ENCODE results near the gene NEK7.

DNA sequence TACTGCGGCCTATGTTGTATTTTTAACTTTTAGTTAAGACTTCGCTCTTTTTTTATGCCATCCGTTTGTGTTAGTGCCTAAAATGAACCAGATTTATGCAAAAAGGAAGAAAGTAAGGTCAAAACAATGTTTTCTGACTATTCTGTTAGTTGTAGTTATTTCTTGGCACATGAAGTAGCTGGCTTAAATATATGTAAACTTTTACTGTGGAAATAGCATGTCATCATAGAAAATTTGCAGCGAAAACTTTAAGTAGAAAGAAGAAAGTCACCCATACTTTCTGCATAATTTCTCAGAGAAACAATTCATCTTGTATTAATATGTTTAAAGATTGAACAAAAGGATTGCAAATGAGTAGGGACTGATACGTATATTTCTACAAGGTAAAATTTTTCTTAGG, 106.4 kb downstream of the NEK7 start:
- TF ChIP-seq, protein P1, sequence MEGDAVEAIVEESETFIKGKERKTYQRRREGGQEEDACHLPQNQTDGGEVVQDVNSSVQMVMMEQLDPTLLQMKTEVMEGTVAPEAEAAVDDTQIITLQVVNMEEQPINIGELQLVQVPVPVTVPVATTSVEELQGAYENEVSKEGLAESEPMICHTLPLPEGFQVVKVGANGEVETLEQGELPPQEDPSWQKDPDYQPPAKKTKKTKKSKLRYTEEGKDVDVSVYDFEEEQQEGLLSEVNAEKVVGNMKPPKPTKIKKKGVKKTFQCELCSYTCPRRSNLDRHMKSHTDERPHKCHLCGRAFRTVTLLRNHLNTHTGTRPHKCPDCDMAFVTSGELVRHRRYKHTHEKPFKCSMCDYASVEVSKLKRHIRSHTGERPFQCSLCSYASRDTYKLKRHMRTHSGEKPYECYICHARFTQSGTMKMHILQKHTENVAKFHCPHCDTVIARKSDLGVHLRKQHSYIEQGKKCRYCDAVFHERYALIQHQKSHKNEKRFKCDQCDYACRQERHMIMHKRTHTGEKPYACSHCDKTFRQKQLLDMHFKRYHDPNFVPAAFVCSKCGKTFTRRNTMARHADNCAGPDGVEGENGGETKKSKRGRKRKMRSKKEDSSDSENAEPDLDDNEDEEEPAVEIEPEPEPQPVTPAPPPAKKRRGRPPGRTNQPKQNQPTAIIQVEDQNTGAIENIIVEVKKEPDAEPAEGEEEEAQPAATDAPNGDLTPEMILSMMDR (IDR thresholded peaks at IDR 0.05) = no peak
- no peak for TF ChIP-seq EZH2 (IDR thresholded peaks at IDR 0.05; ENCODE audit: borderline replicate concordance, insufficient read depth, low read depth, low read length, poor library complexity, severe bottlenecking)

Measured in B cell (primary cell).